Thoracic aorta endothelial cell (primary cell): ENCODE results near the gene AP3B1. TPM values are rescaled to one million over a fixed set of nuclear protein-coding genes. Genes with fewer than 3 reads are reported as not detected.

ENCODE experiments used
- small RNA-seq: library from RNA; depleted of rRNA; stranded (forward); fragments of <200 nt; gene quantifications from one replicate; pipeline ENCODE3, GENCODE V24; 2012
- total RNA-seq: library from RNA; depleted of rRNA; stranded (reverse); fragments of >200 nt; gene quantifications from 2 replicates; pipeline ENCODE4 v1.2.3, GENCODE V29; 2012

AP3B1 gene, protein sequence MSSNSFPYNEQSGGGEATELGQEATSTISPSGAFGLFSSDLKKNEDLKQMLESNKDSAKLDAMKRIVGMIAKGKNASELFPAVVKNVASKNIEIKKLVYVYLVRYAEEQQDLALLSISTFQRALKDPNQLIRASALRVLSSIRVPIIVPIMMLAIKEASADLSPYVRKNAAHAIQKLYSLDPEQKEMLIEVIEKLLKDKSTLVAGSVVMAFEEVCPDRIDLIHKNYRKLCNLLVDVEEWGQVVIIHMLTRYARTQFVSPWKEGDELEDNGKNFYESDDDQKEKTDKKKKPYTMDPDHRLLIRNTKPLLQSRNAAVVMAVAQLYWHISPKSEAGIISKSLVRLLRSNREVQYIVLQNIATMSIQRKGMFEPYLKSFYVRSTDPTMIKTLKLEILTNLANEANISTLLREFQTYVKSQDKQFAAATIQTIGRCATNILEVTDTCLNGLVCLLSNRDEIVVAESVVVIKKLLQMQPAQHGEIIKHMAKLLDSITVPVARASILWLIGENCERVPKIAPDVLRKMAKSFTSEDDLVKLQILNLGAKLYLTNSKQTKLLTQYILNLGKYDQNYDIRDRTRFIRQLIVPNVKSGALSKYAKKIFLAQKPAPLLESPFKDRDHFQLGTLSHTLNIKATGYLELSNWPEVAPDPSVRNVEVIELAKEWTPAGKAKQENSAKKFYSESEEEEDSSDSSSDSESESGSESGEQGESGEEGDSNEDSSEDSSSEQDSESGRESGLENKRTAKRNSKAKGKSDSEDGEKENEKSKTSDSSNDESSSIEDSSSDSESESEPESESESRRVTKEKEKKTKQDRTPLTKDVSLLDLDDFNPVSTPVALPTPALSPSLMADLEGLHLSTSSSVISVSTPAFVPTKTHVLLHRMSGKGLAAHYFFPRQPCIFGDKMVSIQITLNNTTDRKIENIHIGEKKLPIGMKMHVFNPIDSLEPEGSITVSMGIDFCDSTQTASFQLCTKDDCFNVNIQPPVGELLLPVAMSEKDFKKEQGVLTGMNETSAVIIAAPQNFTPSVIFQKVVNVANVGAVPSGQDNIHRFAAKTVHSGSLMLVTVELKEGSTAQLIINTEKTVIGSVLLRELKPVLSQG
- 102 and 115 TPM in 2 replicates for total RNA-seq

DNA sequence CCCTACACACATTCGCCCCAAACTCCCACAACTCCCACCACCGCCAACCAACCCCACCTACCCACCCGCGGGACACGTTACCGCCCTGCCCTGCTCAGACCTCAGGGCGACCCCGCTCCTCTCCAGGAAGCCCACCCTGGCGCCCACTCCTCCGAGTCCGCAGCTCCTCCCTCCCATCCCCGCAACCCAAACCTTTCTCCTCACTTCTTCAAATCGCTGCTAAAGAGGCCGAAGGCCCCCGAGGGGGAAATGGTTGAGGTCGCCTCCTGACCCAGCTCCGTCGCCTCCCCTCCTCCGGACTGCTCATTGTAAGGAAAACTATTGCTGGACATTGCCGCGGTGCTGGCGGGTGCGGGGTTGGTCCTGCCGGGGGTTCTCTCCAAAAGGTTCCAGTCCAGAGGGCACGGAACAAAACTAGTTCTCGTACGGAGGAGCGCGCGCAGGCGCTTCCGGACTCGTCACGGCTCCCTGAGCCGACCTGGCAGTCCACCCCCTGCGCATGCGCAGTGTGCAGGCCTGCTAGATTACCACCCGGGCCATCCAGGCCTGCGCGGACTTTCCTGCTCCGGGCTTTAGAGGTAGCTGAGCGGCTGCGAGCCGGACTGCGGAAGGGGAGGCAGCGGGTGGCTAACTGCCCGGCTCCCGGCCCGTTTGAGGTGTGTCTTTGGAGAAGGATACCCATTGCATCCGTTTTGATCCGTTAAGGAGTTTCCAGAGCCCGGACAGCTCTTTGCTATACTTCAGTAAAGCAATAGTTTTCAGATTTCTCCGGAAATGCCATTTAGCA is at the start of gene AP3B1:
TSS of gene AP3B1 (minus strand) at position 451 of the 787 bp plus-strand sequence. CDS start at position 332, 119 bp downstream.

Small RNA genes lying within 50 kb of the gene (small RNA-seq; reads per million reads assigned to genes)
- gene RF00019 (not detected), gene RNU6-183P (not detected)

Other genes with a start within 250 kb of the AP3B1 start
- gene SCAMP1, start 65.9 kb upstream of the AP3B1 start, total RNA-seq, result 50.8 and 60.7 TPM in 2 replicates